ENCODE measurements around the gene CEP164.

DNA sequence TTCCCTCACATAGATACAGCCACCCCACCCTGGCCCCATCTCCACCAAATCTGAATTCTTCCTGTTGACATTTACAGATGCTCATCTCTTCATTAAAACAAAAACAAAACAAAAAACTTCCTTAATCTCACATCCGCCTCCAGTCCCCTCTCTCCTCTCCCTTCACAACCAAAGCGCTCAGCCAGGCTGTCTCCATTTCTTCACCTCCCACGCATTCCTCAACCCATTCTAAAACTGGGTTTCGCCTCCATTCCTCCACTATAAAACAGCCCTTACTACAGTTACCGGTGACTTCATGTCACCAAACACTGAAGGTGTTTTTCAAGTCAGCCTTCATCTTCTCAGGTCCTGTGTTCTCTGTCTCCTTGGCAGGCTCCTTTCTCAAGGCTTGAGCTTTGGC lies 26.9 kb upstream of the CEP164 start:
- TF ChIP-seq, protein P1, sequence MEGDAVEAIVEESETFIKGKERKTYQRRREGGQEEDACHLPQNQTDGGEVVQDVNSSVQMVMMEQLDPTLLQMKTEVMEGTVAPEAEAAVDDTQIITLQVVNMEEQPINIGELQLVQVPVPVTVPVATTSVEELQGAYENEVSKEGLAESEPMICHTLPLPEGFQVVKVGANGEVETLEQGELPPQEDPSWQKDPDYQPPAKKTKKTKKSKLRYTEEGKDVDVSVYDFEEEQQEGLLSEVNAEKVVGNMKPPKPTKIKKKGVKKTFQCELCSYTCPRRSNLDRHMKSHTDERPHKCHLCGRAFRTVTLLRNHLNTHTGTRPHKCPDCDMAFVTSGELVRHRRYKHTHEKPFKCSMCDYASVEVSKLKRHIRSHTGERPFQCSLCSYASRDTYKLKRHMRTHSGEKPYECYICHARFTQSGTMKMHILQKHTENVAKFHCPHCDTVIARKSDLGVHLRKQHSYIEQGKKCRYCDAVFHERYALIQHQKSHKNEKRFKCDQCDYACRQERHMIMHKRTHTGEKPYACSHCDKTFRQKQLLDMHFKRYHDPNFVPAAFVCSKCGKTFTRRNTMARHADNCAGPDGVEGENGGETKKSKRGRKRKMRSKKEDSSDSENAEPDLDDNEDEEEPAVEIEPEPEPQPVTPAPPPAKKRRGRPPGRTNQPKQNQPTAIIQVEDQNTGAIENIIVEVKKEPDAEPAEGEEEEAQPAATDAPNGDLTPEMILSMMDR (IDR thresholded peaks at IDR 0.05; ENCODE audit: low read depth, low read length) = no peak
- no peak for TF ChIP-seq EZH2phosphoT487 (IDR thresholded peaks at IDR 0.05; ENCODE audit: low read depth)

All from OCI-LY3 (cell line).